ENCODE measurements around the gene NKAPL.

DNA sequence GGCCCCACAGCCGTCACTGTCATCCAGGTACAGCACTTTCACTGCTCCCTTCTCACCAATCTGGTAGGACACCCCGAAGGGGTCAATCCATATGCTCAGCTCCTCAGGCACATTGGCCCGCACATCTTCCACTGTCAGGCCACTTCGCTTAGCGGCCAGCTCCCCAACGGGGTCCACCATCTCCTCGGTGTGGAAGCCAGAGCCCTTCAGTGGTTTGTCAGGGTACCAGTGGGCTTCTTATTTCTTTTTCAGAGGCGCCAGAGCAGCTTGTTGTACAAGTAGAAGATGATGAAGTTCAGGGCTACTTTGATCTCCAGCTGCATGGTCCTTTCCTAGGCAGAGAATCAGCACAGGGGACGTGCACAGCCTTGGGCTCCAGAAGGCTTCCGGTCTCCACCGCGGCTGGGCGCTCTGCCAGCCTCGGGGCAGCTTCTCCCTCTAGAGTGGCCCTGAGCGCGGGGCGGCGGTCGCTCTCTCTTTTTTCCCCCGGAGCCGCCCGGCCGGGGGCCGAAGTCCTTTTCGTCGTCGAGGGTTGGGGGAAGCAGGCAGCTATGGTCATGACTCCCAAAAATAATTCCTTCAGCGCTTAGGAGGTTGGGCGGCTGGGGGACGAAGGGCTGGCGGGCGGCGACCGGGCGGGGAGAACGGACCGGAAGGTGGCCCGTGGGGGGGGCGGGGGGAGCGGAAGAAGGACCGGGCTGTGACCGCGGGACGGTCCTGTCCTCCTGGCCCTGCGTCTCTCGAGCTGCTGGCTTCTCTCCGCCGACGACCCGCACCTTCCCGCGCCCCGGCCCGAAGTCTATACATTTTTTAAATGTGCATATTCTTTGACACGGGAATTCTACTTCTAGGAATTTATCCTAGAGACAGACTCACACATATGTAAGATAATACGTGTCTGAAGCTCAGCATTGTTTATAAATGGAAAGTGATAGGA is 40.5 kb upstream of the NKAPL start:
- TF ChIP-seq EZH2 (IDR thresholded peaks at IDR 0.05; ENCODE audit: insufficient read depth, poor library complexity, severe bottlenecking): no peak
- TF ChIP-seq EZH2phosphoT487 (IDR thresholded peaks at IDR 0.05; ENCODE audit: insufficient read depth, low read depth): no peak
